Activated T-helper 9 cell treated with anti-CD3 and anti-CD28 coated beads, Interleukin-2, amount 50 U/mL, for 16 hours (primary cell): ENCODE data around the gene CD24.
"Not testable (repeated sequence)": the region's sequence is repeated elsewhere in the genome, so short reads cannot be mapped to it uniquely, and the experiment has no call there.

Experiments used
- DNase-seq: peaks from one replicate; pipeline ENCODE4 v3.0.0-alpha.2; 2020; ENCODE audit warnings: low read depth

The CD24 gene

DNA sequence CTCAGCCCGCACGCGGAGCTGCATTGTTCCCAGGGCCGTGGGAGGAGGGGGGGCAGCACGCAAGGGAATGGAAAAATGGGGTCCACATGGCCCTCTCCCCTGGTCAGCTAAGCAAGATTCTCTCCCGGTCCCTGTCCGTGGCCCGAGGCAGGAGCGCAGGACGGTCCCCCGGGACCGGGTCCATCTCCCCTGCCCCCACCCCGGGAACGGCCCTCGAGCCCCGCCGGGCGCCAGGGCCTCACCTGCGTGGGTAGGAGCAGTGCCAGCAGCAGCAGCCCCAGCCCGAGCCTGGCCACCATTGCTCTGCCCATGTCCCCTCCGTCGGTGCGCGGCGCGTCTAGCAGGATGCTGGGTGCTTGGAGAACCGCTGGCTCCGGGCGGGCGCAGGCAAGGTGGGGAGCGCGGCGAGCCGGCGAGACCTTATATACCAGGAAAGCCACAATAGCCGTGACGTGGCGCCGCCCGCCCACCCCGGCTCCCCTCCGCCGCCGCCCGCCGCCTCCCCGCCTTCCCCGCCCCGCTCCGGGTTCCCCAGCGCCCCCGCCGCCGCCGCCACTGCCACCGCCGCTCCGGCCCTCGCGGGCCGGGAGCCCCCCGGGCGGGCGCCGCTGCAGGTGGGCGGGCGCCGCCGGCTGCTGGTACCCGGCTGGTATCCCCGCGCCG lies at the start of gene CD24:
Gene CD24 (minus strand): TSS at position 394 of the 663 bp plus-strand sequence. CDS start 83 bp downstream, at position 311.
- no peak for DNase-seq

DNA sequence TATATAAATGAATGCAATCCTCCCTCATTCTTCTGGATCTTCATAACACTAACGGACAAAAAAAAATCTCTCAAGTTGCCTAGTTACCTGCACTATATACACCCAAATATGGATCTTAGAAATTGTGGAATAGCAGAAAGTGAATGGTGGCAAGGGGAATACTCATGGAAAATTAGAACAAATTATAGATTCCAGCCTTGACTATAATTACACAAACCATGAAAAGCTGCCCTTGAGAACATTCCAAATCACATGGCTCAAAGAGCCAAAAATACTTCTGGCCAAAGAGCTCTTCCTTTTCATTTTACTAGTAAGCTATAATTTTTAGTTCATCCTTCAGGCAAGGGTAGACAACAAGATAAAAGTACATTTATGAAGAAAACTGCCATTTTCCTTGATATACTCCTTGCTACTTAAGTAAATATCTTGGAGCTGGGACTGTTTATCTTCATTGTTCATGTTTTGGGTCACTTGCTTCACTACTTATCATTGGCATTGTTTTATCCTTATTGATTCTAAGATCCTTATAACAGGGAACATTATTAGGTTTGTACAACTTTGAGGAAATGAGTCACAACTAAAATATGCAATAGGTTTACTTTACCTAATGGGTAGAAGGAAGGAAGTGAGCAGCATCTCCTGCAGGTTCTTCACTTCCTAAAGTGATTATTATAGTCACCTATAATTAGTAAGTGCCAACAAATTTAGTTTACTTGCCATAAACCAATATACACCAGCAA lies 47.1 kb upstream of the CD24 start:
- no peak for DNase-seq

DNA sequence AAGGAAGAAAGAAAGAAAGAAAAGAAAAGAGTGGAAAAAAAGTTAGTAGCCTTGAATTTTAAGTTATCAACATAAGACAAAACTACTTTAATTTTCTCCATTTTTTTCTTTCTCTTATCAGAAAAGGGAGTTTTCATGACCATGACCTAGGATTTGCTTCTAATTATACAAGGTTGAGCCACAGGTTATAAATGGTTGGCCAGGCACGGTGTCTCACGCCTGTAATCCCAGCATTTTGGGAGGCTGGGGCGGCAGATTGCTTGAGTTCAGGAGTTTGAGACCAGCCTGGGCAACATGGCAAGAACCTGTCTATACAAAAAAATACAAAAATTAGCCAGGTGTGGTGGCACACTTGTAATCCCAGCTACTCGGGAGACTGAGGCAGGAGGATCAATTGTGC lies 45.7 kb upstream of the CD24 start:
- no peak for DNase-seq

DNA sequence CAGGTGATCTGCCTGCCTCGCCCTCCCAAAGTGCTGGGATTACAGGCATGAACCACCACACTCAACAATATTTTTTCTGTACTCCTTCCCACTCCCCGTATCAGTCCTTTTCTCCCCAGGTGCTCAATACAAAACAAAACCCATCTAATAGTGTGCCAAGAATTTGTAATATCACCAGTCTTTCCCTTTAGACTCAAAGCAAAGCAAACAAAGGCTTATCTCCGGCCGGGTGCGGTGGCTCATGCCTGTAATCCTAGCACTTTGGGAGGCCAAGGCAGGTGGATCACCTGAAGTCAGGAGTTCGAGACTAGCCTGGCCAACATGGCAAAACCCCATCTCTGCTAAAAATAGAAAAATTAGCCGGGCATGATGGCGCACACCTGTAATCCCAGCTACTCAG lies 45.1 kb upstream of the CD24 start:
- DNase-seq: not testable (repeated sequence)

GRCh38 chr6:107019047-107019446 lies 44.5 kb upstream of the CD24 start:
- no peak for DNase-seq

DNA sequence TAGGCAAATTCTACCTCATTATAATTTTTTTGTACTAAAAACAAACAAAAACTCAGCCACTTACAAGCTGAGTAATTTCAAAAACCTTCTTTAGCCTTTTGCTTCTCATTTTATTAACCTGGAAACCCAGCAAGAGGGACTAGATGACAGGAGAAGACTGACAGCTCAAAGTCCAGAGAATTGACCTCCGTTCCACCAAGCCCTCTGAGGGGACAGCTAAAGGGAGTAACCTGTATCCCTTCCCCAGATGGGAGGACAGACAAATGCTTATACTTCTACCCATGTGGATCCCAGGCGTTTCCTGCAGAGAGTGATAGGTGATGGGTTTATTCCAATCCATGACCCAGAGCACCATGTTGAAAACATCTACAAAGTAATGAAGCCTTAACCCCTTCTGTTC lies 35.0 kb upstream of the CD24 start:
- no peak for DNase-seq

DNA sequence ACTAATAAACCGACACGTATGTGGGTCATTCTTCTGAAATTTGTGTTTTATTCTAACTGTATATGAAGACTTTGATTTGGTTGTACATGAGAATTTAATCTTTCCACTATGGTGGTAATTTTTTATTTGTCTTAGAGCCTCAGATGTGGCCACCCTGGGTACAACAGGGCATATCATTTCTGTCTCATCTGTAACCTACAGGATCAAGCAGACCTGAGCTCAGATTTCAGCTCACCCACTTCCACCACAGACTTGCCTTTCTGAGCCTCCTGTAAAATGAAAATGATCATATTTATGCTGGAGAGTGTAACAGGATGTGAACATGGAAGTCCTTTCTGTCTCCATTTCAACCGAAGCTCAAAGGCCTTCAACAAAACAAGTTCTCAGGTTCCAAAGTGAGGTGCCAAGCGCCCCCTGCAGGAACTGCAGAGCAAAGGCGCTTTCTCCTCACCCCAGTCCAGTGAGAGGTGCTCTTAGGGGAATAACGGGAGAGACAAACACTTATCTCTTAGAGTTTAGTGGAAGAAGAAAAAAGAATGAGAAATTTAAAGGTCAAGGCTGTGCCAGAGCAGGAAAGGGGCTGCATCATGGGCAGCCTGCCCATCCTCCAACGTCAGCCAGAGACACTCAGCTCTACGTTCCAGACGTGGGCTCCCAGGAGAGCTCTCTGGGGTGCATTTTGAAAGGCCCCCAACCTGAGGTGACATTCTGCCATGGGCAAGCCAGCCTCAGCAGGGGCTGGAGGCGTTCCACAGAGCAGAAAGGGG lies 23.0 kb upstream of the CD24 start:
- no peak for DNase-seq

- no peak for DNase-seq
Measured at GRCh38 chr6:106995640-106996039, 21.1 kb upstream of the CD24 start.

- DNase-seq: not testable (repeated sequence)
Measured at GRCh38 chr6:106989737-106990136, 15.2 kb upstream of the CD24 start.

DNA sequence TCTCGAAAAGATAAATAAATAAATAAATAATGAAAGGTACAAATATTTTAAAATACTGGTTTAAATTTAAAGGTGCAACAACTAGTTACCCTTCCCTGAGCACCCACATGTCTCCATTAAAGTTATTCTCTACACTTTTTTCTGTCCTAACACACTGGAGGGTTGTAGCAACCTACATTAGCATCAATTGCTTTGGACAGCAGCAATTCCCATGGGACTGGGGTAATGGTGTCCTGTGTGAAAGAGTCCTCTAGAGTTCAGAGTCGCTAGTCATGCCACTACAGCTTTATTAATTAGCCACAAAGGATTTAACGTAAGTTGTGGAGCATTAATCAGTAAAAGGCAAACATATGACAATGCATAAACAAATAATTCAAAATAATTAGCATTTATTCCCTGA lies 14.1 kb upstream of the CD24 start:
- no peak for DNase-seq

DNA sequence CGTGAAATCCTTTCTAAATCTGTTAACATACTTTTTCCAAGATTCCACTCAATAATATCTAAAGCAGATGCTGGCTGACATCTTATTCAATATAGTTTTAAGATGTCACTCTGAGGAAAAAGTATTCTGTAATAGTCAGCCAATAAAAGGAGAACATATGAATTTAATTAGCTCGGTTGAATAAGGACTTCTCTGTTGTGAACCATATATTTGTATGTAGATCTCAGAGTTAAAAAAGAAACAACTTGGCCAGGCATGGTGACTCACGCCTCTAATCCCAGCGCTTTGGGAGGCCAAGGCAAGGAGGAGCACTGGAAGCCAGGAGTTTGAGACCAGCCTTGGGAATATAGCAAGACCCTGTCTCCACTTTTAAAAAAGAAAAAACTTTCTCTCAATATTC lies 7.4 kb upstream of the CD24 start:
- no peak for DNase-seq

DNA sequence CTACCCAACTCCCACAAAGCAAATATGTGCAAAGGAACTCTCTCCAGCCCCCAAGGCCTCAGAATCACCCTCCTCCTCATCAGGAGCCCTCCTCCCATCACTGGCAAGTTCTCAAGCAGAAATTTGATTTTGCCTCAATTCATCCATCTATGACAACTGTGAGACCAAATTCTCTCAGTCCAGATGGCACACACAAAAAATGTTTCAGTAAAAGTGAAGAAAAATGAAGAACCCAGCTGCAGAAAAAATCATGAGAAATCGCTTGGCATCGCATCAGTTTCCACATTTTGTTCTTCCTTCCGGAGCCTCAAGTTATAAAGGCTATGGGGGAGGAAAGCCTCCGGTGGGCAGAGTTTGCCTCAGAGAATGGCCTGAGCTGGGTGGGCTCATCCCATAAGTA lies 6.4 kb upstream of the CD24 start:
- DNase-seq: no peak

GRCh38 chr6:106979435-106979884 lies 4.9 kb upstream of the CD24 start:
- peak; percentile 68 for DNase-seq

GRCh38 chr6:106977246-106977645 lies 2.7 kb upstream of the CD24 start:
- no peak for DNase-seq

- no peak for DNase-seq
Measured at GRCh38 chr6:106976270-106976669, 1.7 kb upstream of the CD24 start.

DNA sequence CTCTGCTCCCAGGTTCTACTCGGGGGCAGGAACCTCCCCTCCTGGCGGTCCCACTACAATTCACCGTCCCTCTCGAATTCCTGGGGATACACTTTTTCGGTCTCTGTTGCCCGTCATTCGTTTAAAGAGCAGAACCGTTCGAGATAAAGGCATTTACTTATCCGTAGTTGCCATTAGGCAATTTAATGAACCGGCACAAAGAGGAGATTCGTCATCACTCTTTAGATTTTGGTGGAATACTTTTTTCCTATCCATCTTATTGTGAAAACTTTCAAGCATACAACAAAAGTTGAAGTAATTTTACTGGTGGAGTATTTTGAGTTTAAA lies 1.2 kb upstream of the CD24 start:
- no peak for DNase-seq

DNA sequence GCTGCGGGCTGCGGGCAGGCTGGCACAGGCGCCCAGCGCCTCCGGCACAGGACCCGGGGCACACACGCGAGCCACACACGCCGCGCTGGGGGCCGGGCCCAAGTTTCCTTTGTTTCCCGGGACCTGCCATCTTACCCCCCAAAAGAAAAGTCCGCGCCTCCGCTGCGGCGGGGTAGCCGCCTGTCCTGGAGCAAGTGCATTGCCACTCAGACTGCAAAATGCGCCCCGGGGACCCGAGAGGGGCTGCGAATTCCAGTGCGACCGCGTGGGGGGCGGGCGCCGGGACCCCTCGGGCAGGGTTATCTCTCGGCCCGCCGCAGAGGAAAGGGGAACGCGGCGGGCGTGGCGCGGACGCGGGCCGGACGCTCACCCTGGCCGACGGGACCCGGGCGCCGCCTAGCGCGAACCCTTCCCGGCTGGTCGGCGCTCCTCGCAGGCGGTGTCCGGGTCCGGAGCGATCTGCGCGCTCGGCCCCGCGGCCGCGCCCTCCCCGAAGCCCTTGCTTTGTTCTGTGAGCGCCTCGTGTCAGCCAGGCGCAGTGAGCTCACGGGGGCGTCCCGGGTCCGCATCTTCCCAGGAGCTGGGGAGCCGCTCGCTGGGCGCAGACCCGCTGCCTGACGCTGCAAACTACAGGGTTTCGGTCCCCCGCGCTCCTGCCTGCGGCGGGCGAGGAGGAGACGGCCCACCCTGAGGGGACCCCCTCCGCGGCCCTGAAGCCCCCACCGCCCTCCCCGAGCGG lies 639 bp upstream of the CD24 start:
- DNase-seq: no peak

- DNase-seq: no peak
Measured at GRCh38 chr6:106973836-106974335, 643 bp downstream of the CD24 start.

DNA sequence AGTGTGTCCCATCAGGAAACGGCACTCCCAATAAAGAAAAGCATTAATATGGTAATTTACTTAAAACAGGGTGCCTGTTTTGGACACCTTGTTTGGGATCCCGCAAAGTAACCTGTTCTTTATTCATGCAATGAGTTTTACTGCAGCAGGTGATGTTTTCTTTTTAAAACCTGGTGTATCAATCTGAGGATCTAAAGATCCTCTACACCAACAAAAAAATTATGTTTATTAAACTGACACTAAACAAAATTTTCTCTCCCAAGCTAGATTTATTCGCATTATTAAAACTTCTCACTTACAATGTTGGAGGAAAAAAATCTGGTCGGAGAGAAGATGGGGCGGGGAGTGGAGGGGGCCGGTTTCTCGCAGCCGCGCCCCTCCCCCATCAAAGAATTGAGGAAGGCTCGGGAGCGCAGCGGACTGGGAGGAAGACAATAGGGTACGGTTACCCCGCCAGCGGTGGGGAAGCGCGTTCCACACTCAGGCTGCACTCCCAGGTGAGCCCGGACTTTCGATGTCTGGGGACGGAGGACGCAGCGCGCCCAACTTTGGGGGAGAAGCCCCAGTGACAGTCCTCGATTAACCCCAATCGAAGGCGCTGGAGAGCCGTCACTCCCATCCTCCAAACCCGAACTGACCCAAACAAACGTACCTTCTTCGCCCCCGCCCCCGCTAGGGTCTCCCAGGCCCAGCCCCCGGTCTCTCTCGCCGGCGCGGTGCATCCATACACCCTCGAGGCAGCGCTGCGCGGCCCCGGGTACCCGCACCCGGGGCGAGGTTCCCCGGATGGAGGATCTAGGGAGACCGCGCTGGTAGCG lies 1.3 kb downstream of the CD24 start:
- no peak for DNase-seq

GRCh38 chr6:106972500-106972899 lies 2.0 kb downstream of the CD24 start:
- no peak for DNase-seq

DNA sequence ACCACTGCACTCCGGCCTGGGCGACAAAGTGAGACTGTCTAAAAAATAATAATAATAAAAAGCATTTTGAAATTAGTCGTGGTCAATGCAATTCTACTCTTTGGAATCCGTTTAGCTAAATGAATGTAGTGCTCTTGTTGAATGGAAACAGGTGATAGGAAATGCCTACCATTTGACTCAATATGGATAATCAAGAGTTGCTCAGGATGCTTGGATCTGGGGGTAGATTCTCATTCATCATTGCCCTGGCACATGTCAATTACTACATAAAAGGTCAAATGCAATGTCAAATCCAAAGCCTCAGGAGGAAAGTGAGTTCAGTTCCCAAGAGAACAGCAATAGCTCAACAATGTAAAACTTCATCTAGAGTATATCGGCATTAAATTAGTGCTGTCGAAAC lies 3.8 kb downstream of the CD24 start:
- DNase-seq: not testable (repeated sequence)
